ENCODE data around the gene ABCC9.

The ABCC9 gene

DNA sequence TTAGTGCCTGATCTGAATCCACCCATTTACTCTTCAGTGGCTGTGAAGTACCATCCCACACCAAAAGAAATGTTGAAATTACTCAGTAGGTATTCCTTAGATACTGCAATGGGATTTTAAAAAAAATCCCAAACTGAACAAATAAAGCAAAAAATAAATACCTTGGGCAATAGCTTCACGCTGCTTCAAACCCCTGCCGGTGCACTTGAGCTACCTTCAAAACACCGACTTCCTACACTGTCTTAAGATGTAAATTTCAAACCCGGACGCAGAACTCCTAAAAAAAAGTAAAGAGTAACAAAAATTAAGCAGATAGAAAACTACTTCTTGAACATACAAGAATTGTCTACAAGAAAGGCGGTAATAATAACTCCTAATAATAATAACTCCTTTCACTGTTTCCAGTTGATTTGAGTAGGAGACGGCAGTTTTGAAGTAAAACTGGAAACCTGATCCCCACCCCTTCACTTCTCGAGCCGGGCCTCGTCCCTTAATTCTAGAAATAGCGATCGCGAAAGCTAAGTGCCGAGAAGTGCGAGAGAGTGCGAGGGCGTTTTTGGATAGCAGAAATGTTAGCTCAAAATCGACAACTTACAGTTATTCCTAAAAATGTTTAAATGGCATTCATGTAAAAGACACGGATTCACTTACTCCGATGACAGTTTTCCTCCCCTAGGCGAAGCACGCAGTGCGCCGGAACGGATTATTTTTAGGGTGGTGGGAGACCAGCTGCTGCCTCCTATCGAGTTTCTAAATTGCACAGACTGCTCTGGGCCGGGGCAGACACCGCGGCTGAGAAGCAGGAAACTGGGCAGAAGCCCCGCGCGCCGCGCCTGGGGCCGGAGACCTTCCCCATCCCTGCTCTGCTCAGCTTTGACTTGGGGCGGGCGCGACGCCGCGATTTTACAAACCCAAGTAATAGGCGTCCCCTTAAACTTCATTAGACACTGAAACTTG, at the start of gene ABCC9:
Gene ABCC9 (minus strand): TSS at position 878 of the 957 bp plus-strand sequence. CDS start 4,752 bp downstream, outside the sequence.
- peak; percentile 67 for DNase-seq (ENCODE audit: low read depth, low spot score)

- DNase-seq (ENCODE audit: low read depth, low spot score), result no peak
Observed at GRCh38 chr12:21989819-21990412, 48.7 kb upstream of the ABCC9 start.

GRCh38 chr12:21988619-21989018, 47.4 kb upstream of the ABCC9 start:
- DNase-seq (ENCODE audit: low read depth, low spot score), result no peak

- no peak for DNase-seq (ENCODE audit: low read depth, low spot score)
Observed at GRCh38 chr12:21987755-21988154, 46.5 kb upstream of the ABCC9 start.

DNA sequence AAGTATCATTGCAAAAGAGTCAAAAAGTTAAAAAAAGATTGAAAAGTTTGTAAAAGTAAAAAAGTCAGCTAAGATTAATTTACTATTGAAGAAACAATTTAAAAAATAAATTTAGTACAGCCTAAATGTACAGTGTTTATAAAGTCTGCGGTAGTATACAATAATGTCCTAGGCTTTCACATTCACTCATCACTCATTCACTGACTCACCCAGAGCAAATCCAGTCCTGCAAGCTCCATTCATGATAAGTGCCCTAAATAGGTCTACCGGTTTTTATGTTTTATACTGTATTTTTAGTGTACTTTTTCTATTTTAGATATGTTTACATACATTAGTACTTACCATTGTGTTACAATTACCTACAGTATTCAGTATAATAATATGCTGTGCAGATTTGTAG, 43.9 kb upstream of the ABCC9 start:
- no peak for DNase-seq (ENCODE audit: low read depth, low spot score)

GRCh38 chr12:21984375-21984774, 43.1 kb upstream of the ABCC9 start:
- DNase-seq (ENCODE audit: low read depth, low spot score), result no peak

DNA sequence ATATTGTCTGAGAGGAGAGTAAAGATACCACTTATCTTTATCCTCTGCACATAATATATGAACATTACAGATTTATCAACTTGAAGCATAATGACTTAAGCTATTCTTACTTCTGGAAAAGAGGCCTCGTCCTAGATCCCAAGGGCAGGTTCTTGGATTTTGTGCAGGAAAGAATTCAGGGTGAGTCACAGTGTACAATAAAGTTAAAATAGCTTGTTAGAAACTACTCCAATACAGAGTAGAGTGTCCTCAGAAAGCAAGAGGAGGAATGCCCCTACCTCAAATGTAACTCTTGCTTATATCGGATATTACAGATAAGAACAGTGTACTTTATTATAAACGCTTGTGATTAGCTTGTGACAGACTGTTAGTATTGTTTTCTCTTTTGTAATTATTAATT, 41.9 kb upstream of the ABCC9 start:
- no peak for DNase-seq (ENCODE audit: low read depth, low spot score)

GRCh38 chr12:21980544-21980943, 39.3 kb upstream of the ABCC9 start:
- DNase-seq (ENCODE audit: low read depth, low spot score), result no peak

- DNase-seq (ENCODE audit: low read depth, low spot score), result no peak
Observed at GRCh38 chr12:21975293-21975692, 34.1 kb upstream of the ABCC9 start.

GRCh38 chr12:21973221-21973620, 32.0 kb upstream of the ABCC9 start:
- no peak for DNase-seq (ENCODE audit: low read depth, low spot score)

GRCh38 chr12:21972055-21972454, 30.8 kb upstream of the ABCC9 start:
- DNase-seq (ENCODE audit: low read depth, low spot score), result no peak

DNA sequence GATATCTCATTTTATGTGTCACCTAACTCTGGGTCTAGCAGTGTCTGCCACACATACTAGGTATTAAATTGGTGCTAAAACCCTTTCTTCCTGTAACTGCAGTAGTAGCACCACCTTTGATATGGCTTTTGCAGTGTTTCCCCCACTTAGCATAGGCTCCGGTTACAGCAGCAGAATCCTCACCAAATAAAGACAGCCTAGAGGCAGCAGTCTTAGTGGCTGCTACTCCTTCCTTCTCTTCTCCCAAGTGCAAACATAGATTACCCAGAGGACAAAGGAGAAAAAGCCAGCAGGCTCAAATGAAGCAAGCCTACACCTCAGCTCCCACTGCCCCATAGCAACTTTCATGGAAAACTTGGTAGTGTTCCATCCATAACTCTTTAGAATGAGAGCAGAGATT, 30.1 kb upstream of the ABCC9 start:
- DNase-seq (ENCODE audit: low read depth, low spot score), result peak; percentile 56

DNA sequence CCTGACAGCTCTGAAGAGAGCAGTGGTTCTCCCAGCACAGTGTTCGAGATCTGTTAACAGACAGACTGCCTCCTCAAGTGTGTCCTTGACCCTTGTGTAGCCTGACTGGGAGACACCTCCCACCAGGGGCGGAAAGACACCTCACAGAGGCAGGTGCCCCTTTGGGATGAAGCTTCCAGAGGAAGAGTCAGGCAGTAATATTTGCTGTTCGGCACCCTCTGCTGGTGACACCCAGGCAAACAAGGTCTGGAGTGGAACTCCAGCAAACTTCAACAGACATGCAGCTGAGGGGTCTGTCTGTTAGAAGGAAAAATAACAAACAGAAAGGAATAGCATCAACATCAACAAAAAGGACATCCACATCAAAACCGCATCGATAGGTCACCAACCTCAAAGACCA, 21.6 kb upstream of the ABCC9 start:
- DNase-seq (ENCODE audit: low read depth, low spot score), result no peak

DNA sequence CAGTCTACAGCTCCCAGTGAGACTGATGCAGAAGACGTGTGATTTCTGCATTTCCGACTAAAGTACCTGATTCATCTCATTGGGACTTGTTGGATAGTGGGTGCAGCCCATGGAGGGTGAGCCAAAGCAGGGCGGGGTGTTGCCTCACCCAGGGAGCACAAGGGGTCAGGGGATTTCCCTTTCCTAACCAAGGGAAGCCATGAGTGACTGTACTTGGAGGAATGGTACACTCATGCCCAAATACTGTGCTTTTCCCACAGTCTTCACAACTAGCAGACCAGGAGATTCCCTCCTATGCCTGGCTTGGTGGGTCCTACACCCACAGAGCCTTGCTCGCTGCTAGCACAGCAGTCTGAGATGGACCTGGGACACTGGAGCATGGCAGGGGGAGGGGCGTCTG, 21.0 kb upstream of the ABCC9 start:
- no peak for DNase-seq (ENCODE audit: low read depth, low spot score)

DNA sequence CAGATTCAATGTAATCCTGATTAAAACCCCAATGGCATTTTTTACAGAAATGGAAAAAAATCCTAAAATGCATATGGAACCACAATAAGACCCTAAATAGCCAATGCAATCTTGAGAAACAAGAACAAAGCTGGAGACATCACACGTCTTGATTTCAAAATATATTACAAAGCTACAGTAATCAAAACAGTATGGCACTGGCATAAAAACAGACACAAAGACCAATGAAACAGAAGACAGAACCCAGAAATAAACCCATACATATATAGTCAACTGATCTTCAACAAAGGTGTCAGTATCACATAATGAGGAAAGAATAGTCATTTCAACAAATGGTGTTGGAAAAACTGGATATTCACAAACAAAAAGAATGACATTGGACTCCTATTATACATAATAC, 9.4 kb upstream of the ABCC9 start:
- DNase-seq (ENCODE audit: low read depth, low spot score), result no peak

GRCh38 chr12:21949036-21949435, 7.8 kb upstream of the ABCC9 start:
- DNase-seq (ENCODE audit: low read depth, low spot score), result no peak

DNA sequence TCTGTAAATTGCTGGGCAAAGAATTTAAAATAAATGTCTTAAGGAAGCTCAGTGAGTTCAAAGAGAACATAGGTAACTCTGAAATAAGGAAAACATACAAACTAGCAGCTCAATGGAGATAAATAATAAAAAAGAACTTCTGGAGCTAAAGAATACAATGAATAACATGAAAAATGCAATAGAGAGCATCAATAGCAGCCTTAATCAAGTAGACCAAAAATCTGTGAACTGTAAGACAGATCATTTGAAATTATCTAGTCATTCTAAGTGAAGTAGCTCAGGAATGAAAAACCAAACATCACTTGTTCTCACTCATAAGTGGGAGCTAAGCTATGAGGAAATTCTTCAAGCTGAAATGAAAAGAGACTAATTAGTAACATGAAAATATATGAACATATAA, 5.8 kb upstream of the ABCC9 start:
- no peak for DNase-seq (ENCODE audit: low read depth, low spot score)

GRCh38 chr12:21945002-21945401, 3.8 kb upstream of the ABCC9 start:
- DNase-seq (ENCODE audit: low read depth, low spot score), result no peak

DNA sequence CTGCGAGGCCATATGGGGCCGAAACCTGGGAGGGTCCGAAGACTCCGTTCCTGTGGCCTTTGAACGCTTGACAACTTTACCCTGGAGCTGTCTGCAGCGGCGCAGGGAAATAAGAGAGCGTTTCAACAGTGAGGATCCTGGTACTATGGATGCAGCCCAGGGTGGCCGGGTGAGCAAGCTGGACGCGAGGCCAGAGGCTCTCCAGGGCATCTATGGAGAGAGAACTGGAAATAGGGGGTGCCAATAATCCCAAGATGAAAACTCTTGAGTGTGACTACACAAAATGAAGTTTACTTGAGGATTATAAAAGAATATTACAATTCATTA, 1.1 kb upstream of the ABCC9 start:
- DNase-seq (ENCODE audit: low read depth, low spot score), result no peak

- DNase-seq (ENCODE audit: low read depth, low spot score), result peak; percentile 55
Observed at GRCh38 chr12:21941506-21942376, 515 bp upstream of the ABCC9 start.

GRCh38 chr12:21939435-21939834, 1.8 kb downstream of the ABCC9 start:
- no peak for DNase-seq (ENCODE audit: low read depth, low spot score)

DNA sequence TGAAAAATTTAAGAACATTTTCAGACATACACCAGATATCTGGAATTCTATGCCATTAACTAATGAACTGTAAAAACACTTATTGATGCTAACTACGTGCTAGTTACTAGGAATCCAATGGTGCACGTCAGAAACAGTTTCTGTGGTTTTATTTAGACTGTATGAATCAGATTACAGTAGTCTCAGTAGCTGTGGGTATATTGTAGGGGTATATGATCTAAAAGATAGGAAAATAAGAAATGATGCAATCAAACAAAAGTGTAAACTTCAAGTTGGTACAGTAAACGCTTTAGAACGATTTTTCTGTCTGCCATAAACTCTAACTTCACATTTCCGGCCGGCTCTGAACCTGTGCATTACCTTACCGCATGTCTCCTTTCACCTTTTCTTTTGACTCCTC, 2.3 kb downstream of the ABCC9 start:
- DNase-seq (ENCODE audit: low read depth, low spot score), result no peak
